HG03558 (cell line): ENCODE data around the gene STAG1.
"Not testable (repeated sequence)": the region's sequence is repeated elsewhere in the genome, so short reads cannot be mapped to it uniquely, and the experiment has no call there.

Experiments
- ATAC-seq: cut with Tn5 transposase; IDR thresholded peaks from one replicate; pipeline ENCODE4 v1.9.1; 2021; ENCODE audit warnings: moderate number of reproducible peaks; ENCODE audit not compliant: unreplicated experiment; ENCODE audit errors: extremely low read depth

STAG1 gene

DNA sequence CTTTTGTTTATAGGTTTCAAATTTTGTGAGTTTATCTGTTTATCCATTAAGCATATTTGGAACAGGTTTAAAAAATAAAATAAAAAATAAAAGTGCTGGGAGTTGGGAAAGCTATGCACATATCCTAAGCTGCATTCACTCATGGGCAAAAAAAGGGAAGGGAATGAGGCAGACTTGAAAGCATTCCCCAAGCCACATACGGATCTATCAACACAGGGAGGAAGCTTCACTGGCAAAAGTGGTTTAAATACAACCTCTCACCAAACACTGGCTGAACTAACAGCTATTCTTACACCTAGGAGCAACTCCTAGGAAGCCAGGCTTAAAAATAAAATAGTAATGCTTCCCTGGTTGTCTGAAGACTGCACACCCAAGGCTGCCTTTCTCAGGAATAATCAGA lies 400.8 kb downstream of the STAG1 start:
- no peak for ATAC-seq

GRCh38 chr3:136350557-136350956 lies 401.6 kb downstream of the STAG1 start:
- ATAC-seq, result no peak

- ATAC-seq, result no peak
These were observed 402.0 kb downstream of the STAG1 start for GRCh38 chr3:136350132-136350531.

- ATAC-seq, result no peak
These were observed 405.7 kb downstream of the STAG1 start for GRCh38 chr3:136346486-136346885.

- ATAC-seq, result no peak
These were observed 408.2 kb downstream of the STAG1 start for GRCh38 chr3:136343873-136344555.

GRCh38 chr3:136343446-136343845 lies 408.7 kb downstream of the STAG1 start:
- ATAC-seq, result no peak

GRCh38 chr3:136336329-136337100 lies 415.7 kb downstream of the STAG1 start:
- no peak for ATAC-seq

DNA sequence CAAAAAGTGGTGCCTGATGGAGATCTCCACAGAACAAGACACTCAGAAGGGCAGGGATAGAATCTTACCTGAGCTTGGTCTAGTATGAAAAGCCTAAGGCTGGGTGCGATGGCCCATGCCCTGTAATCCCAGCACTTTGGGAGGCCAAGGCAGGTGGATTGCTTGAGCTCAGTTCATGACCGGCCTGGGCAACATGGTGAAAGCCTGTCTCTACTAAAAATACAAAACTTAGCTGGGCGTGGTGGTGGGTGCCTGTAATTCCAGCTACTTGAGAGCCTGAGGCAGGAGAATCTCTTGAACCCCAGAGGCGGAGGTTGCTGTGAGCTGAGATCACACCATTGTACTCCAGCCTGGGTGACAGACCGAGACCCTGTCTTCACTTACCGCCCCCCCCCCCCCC lies 417.5 kb downstream of the STAG1 start:
- ATAC-seq, result not testable (repeated sequence)

DNA sequence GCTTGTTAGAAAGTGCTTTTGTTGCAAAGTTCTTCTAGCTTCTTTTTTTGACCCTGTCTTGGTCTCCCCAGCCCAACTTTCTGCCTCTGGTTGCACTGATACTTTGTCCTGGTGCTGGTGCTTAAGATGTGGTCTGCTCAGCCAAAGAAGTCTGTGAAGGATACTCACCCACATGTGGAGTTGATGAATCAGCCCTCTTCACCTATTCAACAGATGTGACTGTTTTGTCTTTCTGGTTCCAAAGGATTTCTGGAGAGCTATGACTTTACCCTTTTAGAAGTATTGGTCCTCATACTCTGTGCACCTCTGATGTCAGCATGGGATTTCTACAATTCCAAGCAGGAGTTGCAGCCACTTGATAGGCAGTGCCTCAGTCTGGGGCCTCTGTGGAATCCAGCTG lies 418.0 kb downstream of the STAG1 start:
- no peak for ATAC-seq

GRCh38 chr3:136332776-136333175 lies 419.4 kb downstream of the STAG1 start:
- ATAC-seq, result no peak

GRCh38 chr3:136332302-136332701 lies 419.9 kb downstream of the STAG1 start:
- ATAC-seq, result no peak

GRCh38 chr3:136330900-136331299 lies 421.3 kb downstream of the STAG1 start:
- ATAC-seq, result no peak

DNA sequence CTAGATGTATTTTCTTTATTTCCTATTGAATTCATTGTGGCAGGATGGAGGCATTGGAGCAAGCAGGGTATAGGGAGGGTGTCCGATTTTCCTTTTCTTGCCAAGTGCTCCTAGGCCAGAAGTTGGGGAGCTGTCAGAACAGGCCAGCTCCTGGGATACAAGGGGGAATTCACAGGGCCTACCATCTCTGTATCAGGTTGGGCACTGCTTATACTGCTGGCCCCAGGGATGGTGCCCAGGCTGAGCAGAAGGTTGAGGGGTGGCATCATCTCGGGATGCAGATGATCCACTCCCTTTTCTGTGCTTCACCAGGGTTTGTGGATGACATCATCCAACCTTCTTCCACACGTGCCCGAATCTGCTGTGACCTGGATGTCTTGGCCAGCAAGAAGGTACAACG lies 422.6 kb downstream of the STAG1 start:
- no peak for ATAC-seq

DNA sequence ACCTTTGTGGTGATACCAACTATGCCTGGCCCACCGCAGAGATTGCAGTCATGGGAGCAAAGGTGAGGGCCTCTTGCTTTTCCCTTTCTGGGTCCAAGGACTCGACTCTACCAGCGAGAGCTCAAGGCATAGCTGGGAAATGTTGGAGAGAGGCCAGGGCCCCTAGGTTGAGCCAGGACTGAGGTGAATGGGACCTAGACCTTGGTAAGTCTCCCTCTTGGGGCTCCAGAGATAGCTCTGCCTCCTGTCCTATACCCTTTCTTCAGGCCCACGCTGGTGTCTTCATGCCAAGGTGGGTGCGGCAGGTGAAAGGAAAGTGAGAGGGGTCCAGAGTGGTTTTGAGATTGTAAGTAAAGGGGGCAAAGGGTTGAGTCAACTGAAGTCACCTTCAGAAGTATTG lies 424.5 kb downstream of the STAG1 start:
- ATAC-seq, result no peak

- no peak for ATAC-seq
These were observed 425.9 kb downstream of the STAG1 start for GRCh38 chr3:136326316-136326715.

DNA sequence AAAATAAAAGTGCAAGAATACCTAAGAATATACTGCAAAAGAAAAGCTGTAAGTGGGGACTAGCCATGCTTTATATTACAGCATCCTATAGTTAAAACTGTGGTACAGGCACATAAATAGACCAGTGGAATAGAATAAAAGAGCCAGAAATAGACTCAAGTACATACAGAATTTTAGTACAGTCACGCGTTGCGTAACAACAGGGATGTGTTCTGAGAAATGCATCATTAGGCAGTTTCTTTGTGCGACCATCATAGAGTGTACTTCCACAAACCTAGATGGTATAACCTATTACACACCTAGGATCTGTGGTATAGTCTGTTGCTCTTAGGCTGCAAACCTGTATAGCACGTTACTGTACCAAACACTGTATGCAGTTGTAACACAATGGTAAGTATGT lies 440.2 kb downstream of the STAG1 start:
- ATAC-seq, result no peak

GRCh38 chr3:136311261-136311660 lies 440.9 kb downstream of the STAG1 start:
- no peak for ATAC-seq

GRCh38 chr3:136305879-136306278 lies 446.3 kb downstream of the STAG1 start:
- no peak for ATAC-seq

- ATAC-seq, result no peak
These were observed 451.7 kb downstream of the STAG1 start for GRCh38 chr3:136300444-136300843.

DNA sequence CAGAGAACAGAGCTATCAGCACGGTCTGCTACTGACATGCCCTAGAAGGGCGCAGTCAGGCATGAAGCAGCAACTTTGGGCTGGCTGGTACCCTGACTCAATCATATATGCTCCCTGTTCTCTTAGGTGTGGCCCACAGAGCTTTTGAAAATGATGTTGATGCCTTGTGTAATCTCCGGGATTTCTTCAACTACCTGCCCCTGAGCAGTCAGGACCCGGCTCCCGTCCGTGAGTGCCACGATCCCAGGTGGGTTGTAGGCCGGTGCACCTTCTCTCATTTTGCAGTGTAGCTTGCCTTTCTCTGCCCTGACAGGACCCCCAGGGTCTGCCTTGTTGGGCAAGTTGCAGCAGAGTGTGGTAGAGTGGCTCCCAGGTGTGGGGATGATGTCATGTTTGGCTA lies 454.4 kb downstream of the STAG1 start:
- no peak for ATAC-seq

DNA sequence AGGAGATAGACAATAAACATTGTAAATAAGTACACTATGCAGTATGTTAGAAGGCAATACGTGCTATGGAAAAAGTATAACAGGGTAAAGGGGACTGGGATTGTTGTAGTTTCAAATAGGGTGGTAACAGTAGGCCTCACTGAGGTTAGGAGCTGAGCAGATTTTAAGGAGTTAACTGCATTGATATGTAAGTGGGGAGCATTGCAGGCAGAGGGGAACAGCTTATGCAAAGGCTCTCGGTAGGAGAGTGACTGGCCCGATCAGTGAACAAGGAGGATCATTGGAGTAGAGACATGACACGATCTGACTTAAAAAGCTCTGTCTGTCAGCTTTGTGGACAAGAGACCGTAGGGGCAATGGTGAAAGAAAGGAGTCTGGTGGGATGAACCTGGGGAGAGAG lies 455.2 kb downstream of the STAG1 start:
- ATAC-seq, result no peak

DNA sequence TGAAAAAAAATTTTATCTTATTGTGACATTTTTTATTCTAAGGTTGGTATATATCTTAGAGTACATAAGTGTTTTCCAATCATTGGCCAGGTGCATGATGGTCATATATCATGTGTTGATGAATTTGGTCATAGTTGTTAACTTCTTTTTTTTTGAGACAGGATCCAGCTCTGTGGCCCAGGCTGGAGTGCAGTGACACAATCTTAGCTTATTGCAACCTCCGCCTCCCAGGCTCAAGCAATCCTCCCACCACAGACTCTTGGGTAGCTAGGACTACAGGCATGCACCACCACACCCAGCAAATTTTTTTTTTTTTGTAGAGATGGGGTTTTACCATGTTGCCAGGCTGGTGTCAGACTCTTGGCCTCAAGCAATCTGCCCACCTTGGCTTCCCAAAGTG lies 458.0 kb downstream of the STAG1 start:
- ATAC-seq, result no peak
